A673 (cell line): ENCODE data around the gene SLC22A23.

Source experiments
- CTCF ChIP-seq: fragments of 300-800, 200-600 bp; sonication (generic); conservative IDR thresholded peaks from 2 replicates; pipeline ENCODE4 v1.5.1; 2017; ENCODE audit warnings: low read depth, mild to moderate bottlenecking, antibody characterized with exemption, low read length, moderate library complexity, mixed read lengths
- EZH2 ChIP-seq: fragments of 200-600 bp; sonication (generic); IDR thresholded peaks from 2 replicates; pipeline ENCODE4 v1.6.1; 2017; ENCODE audit warnings: borderline replicate concordance, low read depth, mild to moderate bottlenecking, mixed read lengths, antibody characterized with exemption, low read length; ENCODE audit not compliant: poor library complexity, severe bottlenecking

GRCh38 chr6:3431994-3432393 lies 24.9 kb downstream of the SLC22A23 start:
- TF ChIP-seq CTCF (no peak), EZH2 (no peak)
